Parathyroid adenoma (tissue), 2 donors: ENCODE results near the gene PIK3R3.

ENCODE experiments used
- H2AFZ ChIP-seq: fragments of 300-600 bp; sonication (generic); one replicate; pipeline ENCODE4 v1.7.0; 2017; ENCODE audit warnings: antibody characterized with exemption, mild to moderate bottlenecking
- H3K27ac ChIP-seq: fragments of 300-600 bp; sonication (generic); one replicate; pipeline ENCODE4 v1.7.0; 2017
- H3K27me3 ChIP-seq: fragments of 300-600 bp; sonication (generic); one replicate; pipeline ENCODE4 v1.7.0; 2017; ENCODE audit warnings: low read length; ENCODE audit not compliant: control insufficient read depth, insufficient read depth
- H3K36me3 ChIP-seq: fragments of 300-600 bp; sonication (generic); one replicate; pipeline ENCODE4 v1.7.0; 2017; ENCODE audit warnings: low read length; ENCODE audit not compliant: control insufficient read depth, insufficient read depth
- H3K4me1 ChIP-seq: fragments of 300-600 bp; sonication (generic); one replicate; pipeline ENCODE4 v1.7.0; 2017; ENCODE audit warnings: control low read depth
- H3K4me2 ChIP-seq: fragments of 300-600 bp; sonication (generic); one replicate; pipeline ENCODE4 v1.7.0; 2017; ENCODE audit warnings: low read length
- H3K4me3 ChIP-seq: fragments of 300-600 bp; sonication (generic); one replicate; pipeline ENCODE4 v1.7.0; 2017; ENCODE audit warnings: low read depth, low read length
- H3K79me2 ChIP-seq: fragments of 300-600 bp; sonication (generic); one replicate; pipeline ENCODE4 v1.7.0; 2017; ENCODE audit warnings: control low read depth
- H3K9ac ChIP-seq: fragments of 300-600 bp; sonication (generic); one replicate; pipeline ENCODE4 v1.7.0; 2017; ENCODE audit warnings: mild to moderate bottlenecking
- H3K9me3 ChIP-seq: fragments of 300-600 bp; sonication (generic); one replicate; pipeline ENCODE4 v1.7.0; 2017; ENCODE audit warnings: low read length; ENCODE audit not compliant: control insufficient read depth
- CTCF ChIP-seq: fragments of 300-600 bp; sonication (generic); IDR thresholded peaks from one replicate; pipeline ENCODE4 v1.7.0; 2017; ENCODE audit warnings: antibody characterized with exemption, mild to moderate bottlenecking
- donor health status: primary hyperparathyroidism.

The PIK3R3 gene

GRCh38 chr1:46030876-46031660, 101.4 kb downstream of the PIK3R3 start:
- Histone ChIP-seq H3K27me3 (no peaks in the 10 kb centered on the region), H3K4me3 (no peak overlapping the region), H2AFZ (no peak overlapping the region), H3K4me1 (no peaks in the 10 kb centered on the region), H3K9me3 (no peaks in the 10 kb centered on the region), H3K36me3 (no peaks in the 10 kb centered on the region), H3K9ac (no peak overlapping the region), H3K79me2 (no peaks in the 10 kb centered on the region), H3K4me2 (no peak overlapping the region), H3K27ac (no peak overlapping the region)
- TF ChIP-seq CTCF, result no peak

DNA sequence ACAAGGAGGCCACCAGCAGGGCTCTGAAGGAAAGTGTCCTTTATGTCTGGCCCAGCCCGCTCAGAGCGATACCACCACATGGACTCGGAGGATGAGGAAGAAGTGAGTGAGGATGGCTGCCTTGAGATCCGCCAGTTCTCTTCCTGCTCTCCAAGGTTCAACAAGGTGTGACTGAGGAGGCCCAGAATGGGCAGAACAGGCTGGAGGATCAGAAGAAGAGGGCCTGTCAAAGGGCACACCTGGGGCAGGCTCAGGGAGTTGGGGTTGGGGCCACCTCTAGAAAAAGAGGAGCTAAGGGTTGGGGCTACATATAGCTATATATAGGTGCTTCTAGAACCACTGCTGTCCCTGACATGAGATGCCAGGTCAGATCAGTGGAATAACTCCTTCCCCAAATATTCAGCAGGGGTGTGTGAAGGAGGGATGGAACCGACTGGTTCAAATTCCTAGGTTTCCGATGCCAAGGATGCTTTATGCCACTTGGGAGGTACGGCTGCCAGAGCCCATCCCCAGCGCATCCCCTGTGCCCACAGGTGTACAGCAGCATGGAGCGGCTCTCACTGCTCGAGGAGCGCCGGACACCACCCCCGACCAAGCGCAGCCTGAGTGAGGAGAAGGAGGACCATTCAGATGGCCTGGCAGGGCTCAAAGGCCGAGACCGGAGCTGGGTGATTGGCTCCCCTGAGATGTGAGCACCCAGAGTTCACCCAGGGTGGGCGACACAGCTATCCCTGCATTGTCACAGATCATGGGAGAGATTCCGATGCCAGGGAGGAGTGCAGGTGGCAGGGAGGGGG, 102.2 kb downstream of the PIK3R3 start:
- H3K36me3 ChIP-seq, result no peaks in the 10 kb centered on the region

GRCh38 chr1:46027788-46028573, 104.4 kb downstream of the PIK3R3 start:
- H3K9ac ChIP-seq, result no peak overlapping the region

More for the DNA sequence above, 102.2 kb downstream of the PIK3R3 start:
- Histone ChIP-seq H3K79me2 (no peaks in the 10 kb centered on the region), H3K4me3 (no peak overlapping the region), H3K9ac (no peak overlapping the region), H2AFZ (no peak overlapping the region), H3K9me3 (no peaks in the 10 kb centered on the region), H3K27me3 (no peaks in the 10 kb centered on the region), H3K4me1 (no peaks in the 10 kb centered on the region), H3K27ac (no peak overlapping the region), H3K4me2 (no peak overlapping the region)
- TF ChIP-seq CTCF, result no peak

DNA sequence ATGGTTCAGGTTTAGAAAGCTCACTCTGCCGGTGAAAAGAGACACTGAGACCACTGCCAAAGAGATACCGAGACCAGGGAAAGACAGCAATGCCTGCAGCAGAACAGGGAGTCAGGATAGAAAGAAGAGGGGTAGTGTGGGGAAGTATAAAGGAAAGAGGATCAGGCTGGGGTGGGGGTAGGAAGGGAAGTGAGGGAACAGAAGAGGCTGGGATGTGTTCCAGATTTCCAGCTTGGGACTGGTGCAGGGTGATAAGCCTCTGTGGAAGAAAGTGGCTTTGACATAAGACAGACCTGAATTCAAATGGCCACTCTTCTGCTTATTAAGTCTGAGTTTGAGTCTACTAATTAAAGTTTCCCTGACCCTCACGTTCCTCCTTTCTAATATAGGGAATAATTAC, 105.9 kb downstream of the PIK3R3 start:
- Histone ChIP-seq H3K9ac (no peak overlapping the region), H3K9me3 (no peaks in the 10 kb centered on the region), H3K4me2 (no peak overlapping the region), H3K27me3 (no peaks in the 10 kb centered on the region), H3K4me1 (no peaks in the 10 kb centered on the region), H3K27ac (no peak overlapping the region), H2AFZ (no peak overlapping the region), H3K79me2 (no peaks in the 10 kb centered on the region), H3K36me3 (no peaks in the 10 kb centered on the region), H3K4me3 (no peak overlapping the region)
- no peak for TF ChIP-seq CTCF

More at GRCh38 chr1:46027788-46028573, 104.4 kb downstream of the PIK3R3 start:
- H3K27ac ChIP-seq, result no peak overlapping the region
- H3K4me2 ChIP-seq, result no peak overlapping the region
- H3K27me3 ChIP-seq, result no peaks in the 10 kb centered on the region
- H3K9me3 ChIP-seq, result no peaks in the 10 kb centered on the region
- TF ChIP-seq CTCF, result no peak
- no peak overlapping the region for H3K4me3 ChIP-seq
- H2AFZ ChIP-seq, result no peak overlapping the region
- H3K4me1 ChIP-seq, result no peaks in the 10 kb centered on the region
- no peaks in the 10 kb centered on the region for H3K36me3 ChIP-seq
- H3K79me2 ChIP-seq, result no peaks in the 10 kb centered on the region
